ENCODE data around the gene KCND3.

The KCND3 gene

DNA sequence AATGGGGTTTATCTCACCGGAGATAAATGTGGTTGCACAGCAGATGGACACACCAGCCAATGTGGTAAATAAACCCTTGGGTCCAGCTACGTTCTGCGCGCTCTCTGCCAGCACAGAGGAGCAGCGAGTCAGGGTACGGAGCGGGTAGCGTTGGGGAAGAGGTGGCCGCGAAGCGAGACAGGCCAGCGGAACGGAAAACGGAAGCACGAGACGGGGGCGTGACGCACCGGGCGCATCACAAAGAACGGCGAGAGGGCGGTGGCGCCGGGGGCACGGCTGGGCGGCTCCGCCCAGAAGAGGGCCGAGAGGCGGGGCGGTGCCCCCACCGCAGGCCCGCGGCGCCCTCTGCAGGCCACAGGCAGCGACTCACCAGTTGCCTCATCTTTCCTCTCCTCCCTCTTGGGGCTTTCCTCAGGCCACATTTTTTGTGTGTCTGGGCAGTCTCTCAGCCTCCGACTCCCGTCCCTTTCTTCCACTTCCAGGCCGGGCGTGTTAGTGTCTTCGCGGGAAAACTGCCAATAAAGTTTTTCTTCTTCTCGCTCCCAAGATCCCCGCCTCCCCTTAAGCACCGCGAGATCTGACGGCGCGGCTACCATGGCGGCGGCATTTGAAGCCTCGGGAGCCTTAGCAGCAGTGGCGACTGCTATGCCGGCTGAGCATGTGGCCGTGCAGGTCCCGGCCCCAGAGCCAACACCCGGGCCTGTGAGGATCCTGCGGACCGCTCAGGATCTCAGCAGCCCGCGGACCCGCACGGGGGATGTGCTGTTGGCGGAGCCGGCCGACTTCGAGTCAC is 233.9 kb downstream of the KCND3 start, which contains the start of gene DDX20:
TSS of gene DDX20 (plus strand) at position 571 of the 793 bp plus-strand sequence. CDS start at position 595, 24 bp downstream.
- Histone ChIP-seq H3K4me1 (ENCODE audit: control extremely low read depth in 1 of 4, control insufficient read depth in 4 of 4, insufficient read depth in 4 of 4, low read length in 3 of 4) (peaks cover 6 to 31% (median 19%) of the 10 kb centered on the region in 4 experiments), H3K36me3 (ENCODE audit: control insufficient read depth in 4 of 4, insufficient read depth in 4 of 4, low read length in 3 of 4) (peaks cover 0 to 23% (median 8%) of the 10 kb centered on the region in 4 experiments), H3K27ac (ENCODE audit: insufficient read depth in 1 of 2, low read depth in 1 of 2, low read length in 2 of 2, poor library complexity in 1 of 2, severe bottlenecking in 2 of 2) (peak within 1 kb of the TSS; percentile 92 to 96), H3K27me3 (replicated peaks in 2 of 5; ENCODE audit: control insufficient read depth in 4 of 5, insufficient read depth in 5 of 5, low read length in 4 of 5) (no peaks in the 10 kb centered on the region), H3K4me3 (ENCODE audit: control insufficient read depth in 1 of 7, extremely low read depth in 1 of 7, insufficient read depth in 4 of 7, low read depth in 2 of 7, low read length in 6 of 7) (peak within 1 kb of the TSS; percentile 57 to 92 (median 85)), H3K9me3 (ENCODE audit: control extremely low read depth in 1 of 5, control insufficient read depth in 4 of 5, insufficient read depth in 2 of 5, low read depth in 1 of 5, low read length in 4 of 5) (no peaks in the 10 kb centered on the region)
- ChIA-PET POLR2A (interaction anchor here (0.7 to 1.5 kb wide), 6 partner anchors 14 to 247 kb away, joined by 3 to 7 read pairs (median 5); partner anchors contain the start of gene INKA2), CTCF (interaction anchor here (0.7 to 6.2 kb wide), 16 partner anchors 12 to 279 kb away, joined by 3 to 69 read pairs (median 6); partner anchors contain the start of gene INKA2)
- WGBS (ENCODE audit: insufficient coverage): 0% methylated on average over 47 of the region's 67 CpGs
- peak; percentile 96 to 98 (median 98) for DNase-seq

DNA sequence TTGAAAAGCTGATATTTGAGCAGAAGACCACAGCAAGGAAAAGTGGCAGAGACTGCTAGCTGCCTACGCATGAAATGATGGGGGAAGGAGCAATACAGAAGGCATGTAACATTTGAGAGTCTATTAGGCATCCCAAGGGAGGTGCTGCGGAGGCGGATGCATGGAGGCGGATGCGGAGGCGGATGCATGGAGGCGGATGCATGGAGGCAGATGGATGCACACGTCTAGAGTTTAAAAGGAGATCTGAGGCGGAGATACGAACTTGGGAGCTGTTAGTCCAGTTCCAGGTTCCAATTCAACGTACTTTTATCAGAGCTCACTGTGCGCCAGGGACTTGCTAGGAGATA is 234.5 kb downstream of the KCND3 start:
- ChIA-PET CTCF (interaction anchor here (0.7 to 6.2 kb wide), 13 partner anchors 11 to 278 kb away, joined by 3 to 69 read pairs (median 7); partner anchors contain the start of gene INKA2), POLR2A (interaction anchor here (0.7 to 1.5 kb wide), 5 partner anchors 15 to 247 kb away, joined by 3 to 7 read pairs (median 5); partner anchors contain the start of gene INKA2)
- H3K27me3 ChIP-seq (replicated peaks in 2 of 5; ENCODE audit: control insufficient read depth in 4 of 5, insufficient read depth in 5 of 5, low read length in 4 of 5): no peaks in the 10 kb centered on the region
- 0% methylated on average over 12 of the region's 12 CpGs for WGBS (ENCODE audit: insufficient coverage)
- no peaks in the 10 kb centered on the region for H3K9me3 ChIP-seq (ENCODE audit: control extremely low read depth in 1 of 5, control insufficient read depth in 4 of 5, insufficient read depth in 2 of 5, low read depth in 1 of 5, low read length in 4 of 5)
- peak overlapping the region; percentile 57 to 92 (median 85) for H3K4me3 ChIP-seq (ENCODE audit: control insufficient read depth in 1 of 7, extremely low read depth in 1 of 7, insufficient read depth in 4 of 7, low read depth in 2 of 7, low read length in 6 of 7)
- peaks cover 0 to 17% (median 5%) of the 10 kb centered on the region in 4 experiments for H3K36me3 ChIP-seq (ENCODE audit: control insufficient read depth in 4 of 4, insufficient read depth in 4 of 4, low read length in 3 of 4)
- DNase-seq: no peak
- H3K27ac ChIP-seq (ENCODE audit: insufficient read depth in 1 of 2, low read depth in 1 of 2, low read length in 2 of 2, poor library complexity in 1 of 2, severe bottlenecking in 2 of 2): peak overlapping the region; percentile 92 to 96
- peaks cover 6 to 31% (median 19%) of the 10 kb centered on the region in 4 experiments for H3K4me1 ChIP-seq (ENCODE audit: control extremely low read depth in 1 of 4, control insufficient read depth in 4 of 4, insufficient read depth in 4 of 4, low read length in 3 of 4)

DNA sequence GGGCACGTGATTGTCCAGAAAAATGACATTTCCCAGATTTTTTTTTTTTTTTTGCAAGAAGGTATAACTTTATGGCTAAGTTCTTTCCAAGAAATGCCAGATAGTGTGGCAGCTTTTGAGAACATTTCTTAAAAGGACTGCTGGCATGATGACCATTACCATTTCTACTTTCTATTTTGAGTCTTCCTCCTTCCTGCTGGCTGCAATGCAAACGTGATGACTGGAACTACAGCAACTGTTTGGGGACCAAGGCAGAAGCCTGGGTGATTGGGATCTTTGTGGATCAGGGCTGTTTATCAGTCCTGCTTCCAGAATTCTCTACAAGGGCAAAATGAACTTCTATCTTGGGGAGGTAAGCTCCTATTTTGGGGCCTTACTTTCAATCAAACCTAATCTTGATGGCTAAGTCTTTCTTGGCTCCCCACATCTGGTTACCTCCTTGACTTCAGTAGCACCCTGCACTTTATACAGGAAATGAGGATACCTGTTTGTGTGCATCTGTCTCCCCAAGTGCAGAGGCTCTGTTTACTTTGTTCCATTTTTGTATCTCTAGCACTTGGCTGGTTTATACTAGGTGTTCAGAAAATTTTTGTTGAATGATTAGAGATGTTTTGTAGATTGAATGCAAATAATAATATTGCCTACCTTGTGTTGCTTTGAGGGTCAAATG is 237.4 kb downstream of the KCND3 start:
- no CpG with 5 or more reads among the region's 2 CpGs for WGBS (ENCODE audit: insufficient coverage)
- Histone ChIP-seq H3K27me3 (replicated peaks in 2 of 5; ENCODE audit: control insufficient read depth in 4 of 5, insufficient read depth in 5 of 5, low read length in 4 of 5) (no peaks in the 10 kb centered on the region), H3K4me1 (ENCODE audit: control extremely low read depth in 1 of 4, control insufficient read depth in 4 of 4, insufficient read depth in 4 of 4, low read length in 3 of 4) (peaks cover 6 to 27% (median 16%) of the 10 kb centered on the region in 4 experiments), H3K9me3 (ENCODE audit: control extremely low read depth in 1 of 5, control insufficient read depth in 4 of 5, insufficient read depth in 2 of 5, low read depth in 1 of 5, low read length in 4 of 5) (no peaks in the 10 kb centered on the region), H3K36me3 (ENCODE audit: control insufficient read depth in 4 of 4, insufficient read depth in 4 of 4, low read length in 3 of 4) (peaks cover 0 to 1% (median 0%) of the 10 kb centered on the region in 4 experiments), H3K4me3 (ENCODE audit: control insufficient read depth in 1 of 7, extremely low read depth in 1 of 7, insufficient read depth in 4 of 7, low read depth in 2 of 7, low read length in 6 of 7) (no peak overlapping the region), H3K27ac (ENCODE audit: insufficient read depth in 1 of 2, low read depth in 1 of 2, low read length in 2 of 2, poor library complexity in 1 of 2, severe bottlenecking in 2 of 2) (no peak overlapping the region)
- CTCF ChIA-PET: interaction anchor here (1.2 to 4.4 kb wide), 8 partner anchors 9 to 303 kb away, joined by 3 to 46 read pairs (median 10); partner anchors contain the start of genes ATP5PB, INKA2 and WDR77
- no peak for DNase-seq
- POLR2A ChIA-PET: interaction anchor here (0.8 kb wide), 1 partner anchor 9 kb away, joined by 3 read pairs; no protein-coding TSS in a partner anchor

DNA sequence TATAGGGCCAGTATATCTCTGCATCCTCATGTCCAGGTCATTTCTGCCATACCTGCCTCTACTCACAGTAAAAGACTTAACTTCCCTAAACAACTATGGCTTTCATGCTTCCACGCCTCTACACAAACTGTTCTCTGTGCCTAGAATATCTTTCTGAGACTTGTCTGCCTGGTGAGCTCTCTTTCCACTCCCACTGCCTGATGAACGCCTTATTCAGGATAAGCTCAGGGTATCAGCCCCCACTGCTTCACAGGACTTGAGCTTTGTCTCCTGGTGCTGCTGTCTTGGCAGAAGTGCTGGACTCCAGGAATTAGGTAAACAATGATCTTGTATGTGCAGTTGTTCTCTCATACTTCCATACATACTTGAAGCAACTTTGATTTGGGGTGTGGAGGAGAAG is 238.6 kb downstream of the KCND3 start:
- POLR2A ChIA-PET: interaction anchor here (1.1 kb wide), 1 partner anchor 18 kb away, joined by 3 read pairs; no protein-coding TSS in a partner anchor

DNA sequence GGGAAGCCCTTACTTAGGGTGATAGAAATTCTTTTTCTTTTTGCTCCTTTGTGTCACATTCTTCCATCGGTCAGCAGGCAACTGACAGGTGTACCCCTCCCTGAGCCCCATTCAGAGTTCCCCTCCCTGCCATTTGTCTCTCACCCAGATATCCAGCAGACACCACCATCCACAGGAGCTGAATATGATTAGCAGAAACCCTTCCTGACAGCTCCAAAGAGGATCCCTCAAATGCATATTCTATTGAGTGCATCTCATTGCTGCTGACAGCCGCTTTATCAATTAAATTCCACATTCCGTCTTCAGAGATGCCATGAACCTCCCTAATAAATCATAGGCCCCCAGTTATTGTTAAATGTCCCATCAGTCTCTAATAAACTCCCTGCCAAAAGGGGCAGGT is 239.8 kb downstream of the KCND3 start:
- Histone ChIP-seq H3K9me3 (ENCODE audit: control extremely low read depth in 1 of 5, control insufficient read depth in 4 of 5, insufficient read depth in 2 of 5, low read depth in 1 of 5, low read length in 4 of 5) (no peaks in the 10 kb centered on the region), H3K36me3 (ENCODE audit: control insufficient read depth in 4 of 4, insufficient read depth in 4 of 4, low read length in 3 of 4) (no peaks in the 10 kb centered on the region)

More for the DNA sequence above, 238.6 kb downstream of the KCND3 start:
- Histone ChIP-seq H3K27ac (ENCODE audit: insufficient read depth in 1 of 2, low read depth in 1 of 2, low read length in 2 of 2, poor library complexity in 1 of 2, severe bottlenecking in 2 of 2) (no peak overlapping the region), H3K4me1 (ENCODE audit: control extremely low read depth in 1 of 4, control insufficient read depth in 4 of 4, insufficient read depth in 4 of 4, low read length in 3 of 4) (peaks cover 0 to 21% (median 8%) of the 10 kb centered on the region in 4 experiments), H3K9me3 (ENCODE audit: control extremely low read depth in 1 of 5, control insufficient read depth in 4 of 5, insufficient read depth in 2 of 5, low read depth in 1 of 5, low read length in 4 of 5) (no peaks in the 10 kb centered on the region), H3K4me3 (ENCODE audit: control insufficient read depth in 1 of 7, extremely low read depth in 1 of 7, insufficient read depth in 4 of 7, low read depth in 2 of 7, low read length in 6 of 7) (no peak overlapping the region), H3K36me3 (ENCODE audit: control insufficient read depth in 4 of 4, insufficient read depth in 4 of 4, low read length in 3 of 4) (no peaks in the 10 kb centered on the region), H3K27me3 (replicated peaks in 2 of 5; ENCODE audit: control insufficient read depth in 4 of 5, insufficient read depth in 5 of 5, low read length in 4 of 5) (no peaks in the 10 kb centered on the region)
- DNase-seq: no peak
- WGBS (ENCODE audit: insufficient coverage): 100% methylated on average over 2 of the region's 2 CpGs
- CTCF ChIA-PET: interaction anchor here (0.9 to 4.4 kb wide), 11 partner anchors 8 to 274 kb away, joined by 3 to 46 read pairs (median 4); partner anchors contain the start of gene INKA2

DNA sequence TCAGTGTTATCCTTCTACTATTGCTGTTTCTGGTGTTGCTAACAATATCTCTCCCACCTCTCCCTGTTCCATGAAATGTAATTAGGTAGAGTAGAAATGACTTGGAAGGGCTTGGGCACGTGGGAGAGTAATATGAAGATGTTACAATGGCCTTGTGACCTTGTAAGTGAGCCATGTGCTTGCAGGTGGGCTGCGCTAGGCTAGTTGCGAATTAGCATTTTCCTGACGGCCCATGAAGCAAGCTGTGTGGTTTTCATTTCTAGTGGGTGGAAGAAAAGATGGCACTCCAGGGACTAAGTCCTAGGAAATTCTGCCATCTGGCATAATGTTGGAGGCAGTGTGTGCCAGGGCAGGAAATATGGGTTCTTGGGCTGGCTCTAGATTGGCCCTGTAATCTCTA is 241.5 kb downstream of the KCND3 start:
- no peak for DNase-seq
- WGBS (ENCODE audit: insufficient coverage): 100% methylated on average over 2 of the region's 4 CpGs
- Histone ChIP-seq H3K9me3 (ENCODE audit: control extremely low read depth in 1 of 5, control insufficient read depth in 4 of 5, insufficient read depth in 2 of 5, low read depth in 1 of 5, low read length in 4 of 5) (no peaks in the 10 kb centered on the region), H3K4me1 (ENCODE audit: control extremely low read depth in 1 of 4, control insufficient read depth in 4 of 4, insufficient read depth in 4 of 4, low read length in 3 of 4) (peaks cover 0 to 14% (median 9%) of the 10 kb centered on the region in 4 experiments), H3K36me3 (ENCODE audit: control insufficient read depth in 4 of 4, insufficient read depth in 4 of 4, low read length in 3 of 4) (no peaks in the 10 kb centered on the region), H3K4me3 (ENCODE audit: control insufficient read depth in 1 of 7, extremely low read depth in 1 of 7, insufficient read depth in 4 of 7, low read depth in 2 of 7, low read length in 6 of 7) (no peak overlapping the region), H3K27me3 (replicated peaks in 2 of 5; ENCODE audit: control insufficient read depth in 4 of 5, insufficient read depth in 5 of 5, low read length in 4 of 5) (peaks cover 0 to 4% (median 0%) of the 10 kb centered on the region in 5 experiments), H3K27ac (ENCODE audit: insufficient read depth in 1 of 2, low read depth in 1 of 2, low read length in 2 of 2, poor library complexity in 1 of 2, severe bottlenecking in 2 of 2) (no peak overlapping the region)
- CTCF ChIA-PET: interaction anchor here (1.0 to 6.5 kb wide), 6 partner anchors 12 to 36 kb away, joined by 4 to 58 read pairs (median 12); no protein-coding TSS in a partner anchor
- POLR2A ChIA-PET: no interaction called here

More for the DNA sequence above, 239.8 kb downstream of the KCND3 start:
- ChIA-PET POLR2A (no interaction called here), CTCF (interaction anchor here (0.7 to 4.4 kb wide), 9 partner anchors 9 to 340 kb away, joined by 3 to 46 read pairs (median 6); partner anchors contain the start of gene INKA2)
- H3K27ac ChIP-seq (ENCODE audit: insufficient read depth in 1 of 2, low read depth in 1 of 2, low read length in 2 of 2, poor library complexity in 1 of 2, severe bottlenecking in 2 of 2): no peak overlapping the region
- H3K4me1 ChIP-seq (ENCODE audit: control extremely low read depth in 1 of 4, control insufficient read depth in 4 of 4, insufficient read depth in 4 of 4, low read length in 3 of 4): peaks cover 0 to 15% (median 3%) of the 10 kb centered on the region in 4 experiments
- DNase-seq: no peak
- WGBS (ENCODE audit: insufficient coverage): 88% methylated on average over 3 of the region's 3 CpGs
- peaks cover 0 to 2% (median 0%) of the 10 kb centered on the region in 5 experiments for H3K27me3 ChIP-seq (replicated peaks in 2 of 5; ENCODE audit: control insufficient read depth in 4 of 5, insufficient read depth in 5 of 5, low read length in 4 of 5)
- no peak overlapping the region for H3K4me3 ChIP-seq (ENCODE audit: control insufficient read depth in 1 of 7, extremely low read depth in 1 of 7, insufficient read depth in 4 of 7, low read depth in 2 of 7, low read length in 6 of 7)

Data from common myeloid progenitor, CD34-positive (primary cell).